Neural cell (in vitro differentiated cells): ENCODE results near the gene SPRYD3.

Source experiments
- CTCF ChIP-seq: fragments of 450-650 bp; IDR thresholded peaks from 2 replicates; pipeline ENCODE4 v1.5.1; 2014; ENCODE audit warnings: antibody characterized with exemption, mild to moderate bottlenecking, moderate library complexity; ENCODE audit not compliant: poor library complexity, severe bottlenecking
- EP300 ChIP-seq: fragments of 450-650 bp; conservative IDR thresholded peaks from 2 replicates; pipeline ENCODE4 v1.6.1; 2014; ENCODE audit warnings: antibody characterized with exemption, mild to moderate bottlenecking, moderate library complexity; ENCODE audit not compliant: poor library complexity, severe bottlenecking
- EZH2 ChIP-seq: fragments of 200-600, 300-800 bp; shearing (Covaris generic), sonication (generic); IDR thresholded peaks from 2 replicates; pipeline ENCODE4 v1.6.1; 2014; ENCODE audit warnings: antibody characterized with exemption, low read length, borderline replicate concordance, mild to moderate bottlenecking; ENCODE audit not compliant: insufficient read depth, poor library complexity, severe bottlenecking
- RAD21 ChIP-seq: fragments of 450-650 bp; conservative IDR thresholded peaks from 2 replicates; pipeline ENCODE4 v1.6.1; 2014; ENCODE audit warnings: antibody characterized with exemption, mild to moderate bottlenecking, moderate library complexity
- REST ChIP-seq: IDR thresholded peaks from 2 replicates; pipeline ENCODE4 v1.6.1; 2012; ENCODE audit warnings: borderline replicate concordance

GRCh38 chr12:53094394-53094787, 15.2 kb upstream of the SPRYD3 start:
- no peak for TF ChIP-seq REST
- no peak for TF ChIP-seq CTCF
- no peak for TF ChIP-seq EP300
- no peak for TF ChIP-seq EZH2
- TF ChIP-seq RAD21: no peak
